NAMALWA (cell line): ENCODE results near the gene ATG3.
A peak's percentile ranks its signal among the peaks of the same experiment; 100 is the strongest.
"Not testable (repeated sequence)": the region's sequence is repeated elsewhere in the genome, so short reads cannot be mapped to it uniquely, and the experiment has no call there.

Source experiments
- DNase-seq: peaks from one replicate; pipeline ENCODE4 v3.0.0-alpha.2; 2015; ENCODE audit warnings: low spot score

Gene ATG3

DNA sequence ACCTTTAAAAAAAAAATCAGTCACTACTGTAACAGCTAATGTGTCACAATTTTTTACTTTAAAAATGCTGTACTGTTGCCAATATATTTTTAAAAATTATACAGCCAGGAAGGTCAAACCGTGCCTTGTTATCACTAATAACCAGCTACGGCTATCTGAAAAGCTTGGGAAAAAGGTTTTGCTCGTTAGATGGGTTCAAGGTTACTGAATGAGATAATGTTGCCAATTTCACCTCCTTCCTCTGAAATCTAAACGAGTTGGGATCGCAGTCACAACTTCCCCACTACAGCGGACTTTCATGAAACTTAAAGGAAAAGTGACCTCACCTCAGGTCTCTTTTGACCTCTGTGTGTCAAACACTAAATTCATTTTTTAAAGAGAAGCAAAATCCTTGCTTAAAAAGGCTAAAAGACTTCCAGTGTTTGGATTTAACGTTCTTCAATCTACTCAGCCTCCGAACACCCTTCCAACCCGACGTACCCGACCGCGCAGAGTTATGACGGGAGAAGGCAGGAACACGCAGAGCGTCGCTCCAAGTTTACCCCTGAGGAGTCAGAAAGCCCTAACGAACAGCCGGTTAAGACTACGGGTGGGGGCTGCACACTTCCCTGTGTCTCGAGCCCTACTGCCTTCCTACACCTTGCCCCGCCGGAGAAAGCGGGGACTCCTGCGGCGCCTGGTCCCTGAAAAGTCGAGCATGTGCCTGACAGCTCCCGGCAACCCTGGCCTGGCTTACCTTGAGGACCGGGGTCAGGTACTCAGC is 860 bp downstream of the ATG3 start:
- peak; percentile 91 for DNase-seq

DNA sequence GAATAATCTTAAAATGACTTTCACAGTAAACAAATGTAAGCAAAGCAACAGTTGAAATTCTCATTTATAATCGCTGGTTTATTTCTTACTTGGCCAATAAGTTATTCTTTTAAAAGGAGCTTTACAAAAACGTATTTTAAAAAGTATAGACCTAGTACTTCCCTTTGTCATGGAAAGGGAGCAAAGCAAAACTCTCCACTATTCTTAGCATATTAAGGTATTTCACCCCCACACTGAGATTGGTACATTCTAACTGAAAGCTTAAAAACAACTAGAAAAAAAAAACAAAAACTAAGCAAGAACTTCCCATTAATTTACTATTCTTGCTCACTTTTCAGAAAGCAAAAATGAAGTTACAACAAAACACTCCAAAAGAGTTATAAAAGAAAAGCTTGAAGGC is 1.5 kb downstream of the ATG3 start:
- DNase-seq = peak; percentile 12

DNA sequence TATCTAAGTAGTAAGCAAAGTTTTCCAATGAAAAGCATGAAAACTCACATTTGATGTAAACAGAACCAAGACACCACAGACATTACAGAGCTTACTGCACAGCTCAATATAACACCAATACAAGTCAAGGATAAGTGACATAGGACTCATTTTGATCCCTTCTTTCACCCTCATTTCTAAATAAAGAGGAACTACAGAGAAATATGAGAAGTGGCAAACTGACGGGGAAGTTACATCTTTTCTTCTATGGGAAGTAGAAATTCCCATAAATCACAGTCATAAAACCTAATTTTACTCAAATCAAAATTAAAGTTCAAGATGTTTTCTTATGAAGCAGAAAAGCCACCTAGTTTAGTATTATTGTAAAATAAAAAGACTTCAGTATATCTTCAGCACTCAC is 3.8 kb downstream of the ATG3 start:
- DNase-seq = no peak

DNA sequence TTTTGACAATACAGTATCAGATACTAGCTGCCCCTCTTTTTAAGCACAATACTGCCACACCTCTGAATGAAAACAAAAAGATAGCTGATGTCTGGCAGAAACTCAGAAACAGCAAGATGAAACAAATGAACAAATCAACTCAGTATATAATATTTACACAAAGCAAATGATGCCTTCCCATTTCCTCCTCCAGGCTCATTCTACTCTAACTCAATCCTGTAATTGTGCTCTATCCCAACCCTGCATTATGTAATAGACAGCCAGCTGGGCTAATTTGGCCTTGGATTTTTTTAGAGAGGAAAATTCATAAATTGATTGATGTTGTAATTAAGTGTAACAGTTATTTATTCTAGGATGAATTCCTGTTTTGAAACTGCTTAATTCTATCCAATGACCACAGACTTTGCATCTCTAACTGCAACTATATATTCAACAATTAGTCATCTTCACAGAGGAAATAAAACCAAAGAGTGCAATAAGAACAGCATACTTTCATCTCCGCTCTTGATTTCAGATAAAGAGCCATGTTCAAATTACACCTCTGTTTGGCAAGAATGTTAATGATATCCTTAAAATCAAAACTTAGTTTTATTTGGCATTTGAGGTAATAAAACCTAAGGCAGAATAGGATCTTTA is 6.1 kb downstream of the ATG3 start:
- no peak for DNase-seq

DNA sequence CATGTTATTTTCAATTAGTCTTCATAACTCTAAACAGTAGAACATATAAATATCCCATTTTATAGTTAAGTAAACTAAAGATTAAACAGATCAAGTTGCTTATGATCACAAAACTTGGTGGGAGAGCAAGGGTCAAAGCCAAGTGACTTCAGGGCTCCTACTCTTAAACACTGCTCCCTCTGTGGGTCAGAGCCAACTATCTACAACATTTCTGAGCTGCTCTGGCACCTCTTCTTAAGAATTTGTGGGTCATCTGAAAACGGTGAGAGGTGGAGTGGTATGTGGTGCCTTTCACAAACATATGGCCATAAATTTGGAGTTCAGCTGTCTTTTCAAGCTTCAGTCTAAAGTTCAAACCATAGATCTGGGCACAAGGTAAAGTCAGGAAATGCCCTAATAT is 10.9 kb downstream of the ATG3 start:
- no peak for DNase-seq

DNA sequence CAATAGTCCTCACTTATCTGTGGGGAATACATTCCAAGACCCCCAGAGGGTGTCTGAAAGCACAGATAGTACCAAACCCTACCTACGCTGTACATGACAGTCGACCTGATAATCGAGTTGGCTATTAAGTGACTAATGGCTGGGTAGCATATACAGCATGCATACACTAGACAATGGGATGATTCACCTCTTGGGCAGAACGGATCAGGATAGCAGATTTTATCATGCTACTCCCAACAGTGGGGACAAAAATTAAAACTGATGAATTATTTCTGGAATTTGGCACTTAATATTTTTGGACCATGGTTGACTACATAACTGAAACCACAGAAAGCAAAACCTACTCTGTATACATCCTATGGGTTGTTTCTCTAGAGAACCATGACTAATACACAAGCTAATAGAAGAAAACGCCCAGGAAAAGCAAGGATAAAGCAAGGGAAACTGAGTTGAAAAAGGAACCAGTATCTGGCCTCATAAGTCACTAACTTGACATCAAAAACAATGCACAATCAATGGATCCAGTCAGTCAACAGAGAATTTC is 15.5 kb downstream of the ATG3 start:
- no peak for DNase-seq

DNA sequence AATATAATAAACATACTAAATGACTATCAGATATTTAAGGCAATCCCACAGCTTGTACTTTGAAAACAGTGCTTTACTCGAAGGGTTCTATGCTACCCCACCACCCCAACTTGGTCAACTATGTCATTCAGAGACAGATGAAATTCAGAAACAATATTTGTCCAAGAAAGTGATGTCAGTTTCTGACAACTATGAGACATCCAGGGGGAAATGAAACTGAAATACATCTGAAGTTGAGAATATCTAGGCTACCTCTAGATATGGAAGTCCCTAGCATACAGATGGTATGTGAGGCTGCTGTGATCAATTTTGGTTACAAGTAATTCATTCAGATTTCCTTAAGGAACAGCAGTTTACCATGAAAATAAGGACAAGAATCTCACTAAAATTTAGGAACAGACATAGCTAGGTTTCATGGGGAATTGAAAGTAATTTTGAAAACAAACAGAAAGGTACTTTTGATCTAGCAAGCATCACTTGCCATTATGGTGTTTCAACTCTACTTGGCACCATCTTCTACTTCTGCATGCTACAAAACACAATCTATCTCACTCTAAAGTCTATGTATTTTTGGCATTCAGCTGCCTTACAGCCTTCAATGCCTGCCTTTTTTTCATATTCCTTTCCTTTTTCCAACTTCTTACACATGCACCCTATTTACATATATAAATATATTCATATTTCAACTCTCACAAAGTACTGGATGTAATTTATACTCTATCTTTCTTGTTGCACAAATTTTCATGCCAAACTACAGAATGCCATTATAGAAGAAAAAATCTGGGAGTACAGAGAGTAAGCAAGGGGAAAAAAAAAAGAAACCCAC is 21.7 kb downstream of the ATG3 start:
- no peak for DNase-seq

DNA sequence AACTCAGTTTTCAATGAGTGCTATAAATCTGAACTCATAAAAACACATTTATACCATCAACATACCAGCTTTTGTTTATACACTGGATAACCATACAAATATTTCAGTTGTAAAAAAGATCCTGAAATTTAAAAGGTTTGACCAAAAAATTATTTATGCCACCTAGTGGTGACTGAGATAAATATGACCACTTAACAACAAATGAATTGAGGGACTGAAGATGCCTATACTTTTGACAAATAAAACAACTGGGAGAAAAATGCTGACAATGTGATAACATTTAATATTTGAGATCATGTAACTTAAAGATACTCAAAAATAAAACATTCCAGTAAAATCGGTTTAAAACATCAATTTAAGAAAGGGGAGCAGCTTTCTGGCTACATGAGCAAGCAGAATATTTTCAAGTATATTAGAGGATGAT is 30.4 kb downstream of the ATG3 start:
- DNase-seq = peak; percentile 69

DNA sequence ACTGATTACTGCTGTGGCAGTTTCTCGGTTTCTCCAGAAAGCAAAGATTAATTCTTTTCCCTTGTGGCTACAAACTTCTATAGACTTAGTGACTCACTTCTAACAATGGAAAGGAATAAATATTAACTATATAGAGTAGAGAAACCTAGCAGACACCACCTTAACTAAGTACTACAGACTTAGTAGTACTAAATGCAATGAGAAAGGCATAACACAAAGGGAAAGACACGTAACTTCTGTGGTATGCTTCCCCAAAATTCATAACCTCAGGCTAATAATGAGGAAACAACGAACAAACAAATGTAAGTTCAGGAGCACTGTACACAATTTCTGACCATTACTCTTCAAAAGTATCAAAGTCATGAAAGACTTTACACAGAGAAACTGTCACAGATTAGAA is 31.2 kb downstream of the ATG3 start:
- DNase-seq = no peak

DNA sequence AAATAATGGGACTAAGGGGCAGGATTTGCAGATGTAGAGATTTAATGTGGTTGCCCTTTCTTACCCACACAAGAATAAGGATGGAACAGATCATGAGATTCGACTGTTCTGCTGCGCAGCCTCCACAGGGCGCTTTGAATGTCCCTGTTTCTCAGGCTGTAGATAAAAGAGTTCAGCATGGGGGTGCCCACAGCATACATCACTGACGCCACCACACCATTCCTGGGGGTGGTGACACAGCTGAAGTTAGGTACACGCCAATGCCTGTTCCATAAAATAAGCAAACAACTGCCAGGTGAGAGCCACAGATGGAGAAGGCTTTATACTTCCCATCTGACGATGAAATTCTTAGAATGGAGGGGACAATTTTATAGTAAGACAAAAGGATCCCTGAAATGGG is 37.6 kb downstream of the ATG3 start:
- DNase-seq = not testable (repeated sequence)

DNA sequence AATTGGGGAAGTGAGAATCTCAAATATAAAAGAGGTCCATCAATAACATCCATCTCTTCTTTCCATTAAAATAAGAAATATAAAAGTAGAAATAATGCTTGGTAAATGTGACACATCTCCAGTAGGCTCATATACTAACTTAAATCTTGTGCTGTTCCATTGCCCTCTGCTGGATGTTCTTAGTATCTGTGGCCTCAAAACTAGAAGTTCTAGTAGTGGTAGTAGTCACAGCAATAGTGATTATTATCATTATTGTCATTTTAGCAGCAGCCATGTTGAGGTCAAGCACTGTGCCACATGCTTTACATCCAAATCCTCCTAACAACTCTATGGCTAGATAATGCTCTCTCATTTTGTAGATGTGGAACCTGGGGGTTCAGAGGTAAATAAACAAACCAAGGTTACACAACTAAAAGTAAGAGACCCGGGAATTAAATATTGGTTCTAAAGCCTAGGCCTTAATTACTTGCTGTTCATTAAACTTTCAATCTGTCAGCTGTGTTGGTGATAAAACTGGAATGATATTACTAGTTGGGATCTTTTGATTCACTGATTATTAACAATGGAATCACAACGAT is 42.2 kb downstream of the ATG3 start:
- DNase-seq = peak; percentile 83

DNA sequence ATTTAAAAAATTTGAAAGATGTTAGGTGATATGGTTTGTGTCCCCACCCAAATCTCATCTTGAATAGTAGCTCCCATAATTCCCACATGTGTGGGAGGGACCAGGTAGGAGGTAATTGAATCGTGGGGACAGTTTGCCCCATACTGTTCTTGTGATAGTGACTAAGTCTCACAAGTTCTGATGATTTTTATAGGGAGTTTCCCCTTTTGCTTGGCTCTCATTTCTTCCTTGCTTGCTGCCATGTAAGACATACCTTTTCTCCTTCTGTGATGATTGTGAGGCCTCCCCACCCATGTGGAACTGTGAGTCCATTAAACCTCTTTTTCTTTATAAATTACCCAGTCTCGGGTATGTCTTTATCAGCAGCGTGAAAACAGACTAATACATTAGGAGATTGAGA is 42.8 kb downstream of the ATG3 start:
- peak; percentile 12 for DNase-seq

DNA sequence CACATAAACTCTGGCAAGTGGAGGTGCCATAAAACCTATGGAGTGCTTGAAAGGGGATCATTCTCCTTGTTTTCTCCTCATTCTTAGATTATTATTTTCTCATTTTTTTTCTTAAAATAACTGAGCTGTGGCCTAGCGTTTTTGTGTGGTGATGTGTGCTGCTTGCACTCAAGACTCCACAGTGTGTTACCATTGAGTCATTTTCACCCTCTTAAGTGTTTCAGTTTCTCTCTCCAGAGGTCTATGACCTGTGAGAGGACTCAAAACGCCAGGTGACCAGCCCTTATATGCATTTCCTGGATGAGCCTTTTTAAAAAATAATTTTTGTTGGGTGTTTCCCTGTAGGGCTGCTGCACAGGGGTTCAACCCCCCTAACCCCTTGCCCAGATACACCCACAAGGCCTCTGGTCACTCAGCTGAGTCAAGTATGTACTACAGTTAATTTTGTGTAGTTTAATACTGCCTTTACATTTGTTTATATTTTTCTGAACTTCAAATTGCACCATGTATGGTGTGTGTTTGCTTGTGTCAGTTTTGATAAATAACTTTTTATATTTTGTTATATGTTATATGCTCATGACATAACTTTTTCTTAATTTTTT is 47.1 kb downstream of the ATG3 start:
- no peak for DNase-seq

DNA sequence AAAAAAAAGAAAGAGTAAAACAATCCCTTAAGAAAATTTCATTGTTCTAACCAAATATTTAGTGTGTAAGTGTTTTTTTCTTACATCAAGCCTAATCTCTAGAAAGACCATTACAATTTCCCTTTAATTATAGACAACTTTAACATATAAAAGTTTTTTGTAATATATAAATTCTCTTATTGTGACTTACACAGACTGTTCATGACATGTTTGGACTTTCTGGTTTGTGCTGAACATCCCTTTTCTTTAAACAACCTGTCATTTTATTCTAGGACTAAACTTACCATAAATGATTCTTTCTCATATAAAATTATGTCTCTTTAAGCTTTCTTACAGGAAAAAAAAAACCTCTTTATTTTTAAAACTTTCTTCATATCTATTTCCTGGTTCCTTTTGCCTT is 49.4 kb downstream of the ATG3 start:
- DNase-seq = no peak

DNA sequence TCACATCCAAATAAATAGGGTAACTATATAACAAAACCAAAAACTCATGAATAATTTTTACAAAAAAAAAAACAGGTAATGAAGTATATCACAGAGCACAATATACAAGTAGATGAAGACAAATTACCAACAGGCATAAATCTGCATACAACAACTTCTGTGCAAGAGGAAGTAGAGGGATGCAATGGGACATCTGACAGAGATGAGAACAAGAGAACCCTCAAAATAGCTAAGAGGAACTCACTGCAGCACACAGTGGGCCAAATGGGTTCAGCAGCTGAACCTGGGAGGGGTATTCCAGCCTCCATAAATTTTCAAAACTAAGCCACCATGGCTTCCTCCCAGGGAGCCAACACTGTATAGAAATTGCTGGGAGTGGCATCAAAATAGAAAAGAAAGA is 52.9 kb downstream of the ATG3 start:
- DNase-seq = no peak

DNA sequence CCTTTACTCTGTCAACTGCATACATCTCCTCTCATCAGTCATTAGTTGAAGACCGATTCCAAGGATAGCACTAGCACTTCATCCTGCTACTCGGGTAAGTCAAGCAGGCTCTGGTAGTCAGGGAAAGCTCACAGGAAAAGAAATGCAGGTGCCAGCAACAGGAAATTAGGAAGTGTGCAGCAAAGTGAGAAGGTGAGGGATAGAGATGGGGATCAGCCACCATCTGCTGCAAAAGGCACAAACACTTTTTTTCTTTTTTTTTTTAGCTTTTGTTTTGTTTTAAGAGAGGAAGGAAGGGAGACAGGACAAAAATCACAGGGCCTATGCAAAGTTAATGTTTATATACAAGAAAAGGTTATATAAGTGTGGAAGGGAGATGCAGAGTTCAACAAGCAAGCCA is 53.5 kb downstream of the ATG3 start:
- DNase-seq = no peak

DNA sequence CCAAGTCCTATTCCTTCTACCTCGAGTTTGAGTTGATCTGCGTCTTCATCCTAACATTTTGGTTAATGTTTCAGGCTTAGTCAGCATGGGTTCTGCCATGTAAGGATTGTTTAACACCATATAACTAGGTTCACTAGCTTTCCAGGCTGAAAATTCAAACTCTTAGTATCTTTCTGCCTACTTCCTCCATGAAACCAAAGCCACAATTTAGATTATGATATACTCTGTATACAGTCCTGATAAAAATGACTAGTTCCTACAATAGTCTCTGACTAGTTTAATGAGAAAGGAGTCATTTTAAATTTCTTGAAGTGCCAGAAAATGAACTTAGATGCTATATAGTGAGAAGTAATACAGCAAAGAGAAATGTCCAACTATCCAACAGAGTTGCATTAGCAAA is 55.9 kb downstream of the ATG3 start:
- no peak for DNase-seq

DNA sequence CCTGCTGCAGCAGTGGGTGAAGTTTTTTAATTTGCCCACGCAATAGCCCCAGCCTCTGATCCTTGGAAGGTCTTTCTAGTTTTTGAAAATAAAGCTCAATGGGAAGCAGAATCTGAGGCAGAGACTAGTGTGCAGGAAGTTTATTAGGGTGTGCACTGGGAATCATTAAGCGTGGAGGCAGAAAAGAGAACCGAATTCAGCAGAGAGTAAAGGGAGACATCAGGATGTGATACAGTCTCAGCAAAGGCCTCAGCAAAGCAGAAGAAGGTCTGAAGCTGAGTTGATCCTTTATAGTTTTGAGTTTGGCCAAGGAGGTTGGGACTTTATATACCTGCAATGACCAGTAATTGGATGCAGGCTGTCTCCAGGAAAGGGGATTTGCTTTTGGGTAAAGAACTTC is 57.6 kb downstream of the ATG3 start:
- no peak for DNase-seq

DNA sequence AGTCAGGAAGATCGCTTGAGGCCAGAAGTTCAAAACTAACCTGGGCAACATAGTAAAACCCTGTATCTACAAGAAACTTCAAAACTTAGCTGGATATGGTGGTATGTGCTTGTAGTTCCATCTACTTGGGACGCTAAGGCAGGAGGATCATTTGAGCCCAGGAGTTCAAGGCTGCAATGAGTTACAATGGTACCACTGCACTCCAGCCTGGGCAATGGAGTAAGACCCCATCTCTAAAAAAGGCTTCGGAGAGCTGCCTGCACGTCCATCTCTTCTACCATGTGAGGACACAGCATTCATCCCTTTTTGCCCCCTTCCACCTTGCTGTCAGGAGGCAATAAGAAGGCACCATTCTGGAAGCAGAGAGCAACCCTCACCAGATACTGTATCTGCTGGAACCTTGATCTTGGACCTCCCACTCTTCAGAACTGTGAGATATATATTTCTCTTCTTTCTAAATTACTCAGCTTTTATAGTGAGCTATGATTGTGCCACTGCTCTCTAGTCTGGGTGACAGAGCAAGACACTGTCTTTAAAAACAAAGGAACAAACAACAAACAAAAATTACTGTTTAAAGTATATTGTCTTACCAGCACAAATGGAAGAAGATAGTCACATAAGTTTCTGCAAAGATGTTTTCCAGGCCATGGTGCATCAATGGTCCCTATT is 58.3 kb downstream of the ATG3 start:
- no peak for DNase-seq

DNA sequence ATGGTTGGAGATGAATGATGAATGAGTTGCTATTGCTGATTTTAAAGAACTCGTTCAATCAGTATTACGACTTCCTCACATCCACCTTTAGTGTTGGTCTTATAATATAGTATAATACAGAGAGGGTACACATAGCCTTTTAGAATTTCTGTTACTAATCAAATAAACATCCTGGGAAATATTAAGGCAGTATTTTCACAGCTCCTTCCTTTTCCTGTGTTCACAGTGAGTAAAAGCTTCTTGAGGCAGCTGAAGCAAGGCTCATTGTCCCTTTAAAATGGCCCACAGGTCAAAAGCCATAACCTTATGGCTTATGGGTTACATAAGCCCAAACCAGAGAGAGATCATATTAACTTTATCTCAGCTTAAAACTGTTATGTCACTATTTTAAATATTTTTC is 61.1 kb downstream of the ATG3 start:
- DNase-seq = no peak

DNA sequence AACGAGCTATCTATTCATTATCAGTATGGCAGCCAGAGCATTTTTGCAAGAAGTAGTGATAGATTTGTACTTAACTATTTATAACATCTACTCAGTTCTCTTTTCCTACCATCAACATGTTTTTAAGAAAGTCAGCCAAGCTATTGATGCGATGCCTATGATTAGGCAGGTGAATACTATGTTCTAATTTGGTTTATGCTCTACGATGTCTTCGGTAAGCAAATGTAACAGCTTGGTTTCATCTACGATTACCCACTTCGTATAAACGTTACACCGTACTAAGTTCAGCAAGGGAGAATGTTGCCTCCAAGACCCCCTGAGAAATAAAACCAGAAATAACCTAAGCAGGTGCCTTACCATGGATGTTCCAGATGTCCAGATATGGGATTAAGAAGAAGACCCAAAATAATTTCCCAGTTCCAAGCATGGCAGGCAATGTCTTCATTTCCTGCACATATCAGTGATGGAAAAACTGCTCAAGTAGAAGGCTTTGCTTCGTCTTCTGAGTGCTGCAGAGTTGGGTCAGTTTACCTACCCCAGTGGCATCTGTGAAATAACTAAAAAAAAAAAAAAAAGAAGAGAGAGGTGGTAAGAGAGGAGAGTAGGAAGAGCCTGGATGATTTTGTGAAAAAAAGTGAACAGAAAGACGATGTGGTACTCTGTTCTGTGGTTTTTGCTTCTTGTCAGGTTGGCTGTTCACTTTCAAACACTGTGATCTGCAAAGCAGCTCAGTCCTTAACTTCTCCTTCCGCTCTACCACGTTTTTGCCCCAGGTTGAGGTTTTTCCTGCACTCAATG is 62.6 kb downstream of the ATG3 start, which contains the start of gene BTLA:
Gene BTLA (minus strand): TSS at position 559 of the 798 bp plus-strand sequence. CDS start 114 bp downstream, at position 445.
- DNase-seq = peak; percentile 47
